ENCODE measurements around the gene MAP3K4. TPM values are rescaled to one million over a fixed set of nuclear protein-coding genes. Genes with fewer than 3 reads are reported as not detected.

MAP3K4 gene
- total RNA-seq, 1 experiment from 2014 or later, result 54.3 TPM

DNA sequence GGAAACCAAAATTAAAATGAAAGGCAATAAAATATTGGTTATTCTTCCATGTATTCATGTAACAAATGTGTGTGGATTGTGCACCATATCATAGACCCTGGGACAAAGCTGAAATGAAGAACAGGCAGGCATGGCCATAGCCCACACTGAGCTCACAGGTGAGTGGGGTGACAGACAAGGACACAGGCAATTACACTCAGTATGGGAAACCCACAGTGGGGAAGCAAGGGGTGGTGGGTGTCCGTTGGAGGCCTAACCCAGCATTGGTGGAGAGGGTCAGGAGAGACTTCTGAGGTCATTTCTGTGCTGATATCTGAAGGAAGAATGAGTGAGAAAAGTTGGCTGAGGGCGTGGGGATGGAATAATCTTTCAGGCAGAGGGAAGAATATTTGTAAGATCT, 47.6 kb upstream of the MAP3K4 start:
- no peak for DNase-seq
- Histone ChIP-seq H4K5ac (ENCODE audit: insufficient read length, low read depth, low read length) (no peak overlapping the region), H3K27me3 (ENCODE audit: insufficient read depth, low read length) (no peaks in the 10 kb centered on the region), H3K79me1 (ENCODE audit: insufficient read depth, low read depth, low read length, poor library complexity, severe bottlenecking) (no peaks in the 10 kb centered on the region), H2BK120ac (ENCODE audit: low read depth, low read length, poor library complexity, severe bottlenecking) (no peak overlapping the region), H3K9ac (ENCODE audit: extremely low read depth, insufficient read length, low read length) (no peak overlapping the region), H4K8ac (replicated peaks; ENCODE audit: insufficient read length, low read depth, low read length) (no peak overlapping the region), H3K14ac (ENCODE audit: insufficient read depth, low read length) (no peak overlapping the region), H2BK20ac (ENCODE audit: low read depth, low read length, poor library complexity, severe bottlenecking) (no peak overlapping the region), H3T11ph (ENCODE audit: low read length) (no peak overlapping the region), H2AFZ (ENCODE audit: low read length) (no peak overlapping the region), H3K4ac (ENCODE audit: low read depth, low read length) (no peak overlapping the region), H4K91ac (ENCODE audit: insufficient read length, low read depth, low read length) (no peak overlapping the region), H3K23me2 (ENCODE audit: insufficient read length, low read depth, low read length, poor library complexity, severe bottlenecking) (no peaks in the 10 kb centered on the region), H3K9me3 (ENCODE audit: control insufficient read depth, low read depth, low read length) (no peaks in the 10 kb centered on the region), H3K79me2 (ENCODE audit: insufficient read depth, low read length) (no peaks in the 10 kb centered on the region; the same call in 1 of the 2 replicates), H3K4me2 (ENCODE audit: insufficient read depth, insufficient read length, low read length) (no peak overlapping the region), H3K18ac (ENCODE audit: insufficient read length, low read depth, low read length) (no peak overlapping the region), H3K56ac (ENCODE audit: insufficient read length, low read depth, low read length) (no peak overlapping the region), H3K4me1 (ENCODE audit: insufficient read depth, low read length) (no peaks in the 10 kb centered on the region), H4K20me1 (ENCODE audit: control insufficient read depth, insufficient read depth, insufficient read length) (no peaks in the 10 kb centered on the region), H2BK12ac (ENCODE audit: insufficient read length, low read depth, low read length) (no peak overlapping the region), H2AK5ac (ENCODE audit: insufficient read length, low read length) (no peak overlapping the region), H2BK15ac (ENCODE audit: low read depth, low read length) (no peak overlapping the region), H3K23ac (ENCODE audit: insufficient read length, low read depth, low read length) (no peak overlapping the region), H3K27ac (ENCODE audit: insufficient read length, low read depth, low read length) (no peak overlapping the region), H2BK5ac (ENCODE audit: insufficient read length, low read length) (no peak overlapping the region)
- H3K9me3 Mint-ChIP-seq, result no peaks in the 10 kb centered on the region
- no peak overlapping the region for H3K4me3 Mint-ChIP-seq
- no peaks in the 10 kb centered on the region for H3K36me3 Mint-ChIP-seq (ENCODE audit: insufficient read depth in 1 of 3, low read depth in 3 of 3)
- TF ChIP-seq, protein P1, sequence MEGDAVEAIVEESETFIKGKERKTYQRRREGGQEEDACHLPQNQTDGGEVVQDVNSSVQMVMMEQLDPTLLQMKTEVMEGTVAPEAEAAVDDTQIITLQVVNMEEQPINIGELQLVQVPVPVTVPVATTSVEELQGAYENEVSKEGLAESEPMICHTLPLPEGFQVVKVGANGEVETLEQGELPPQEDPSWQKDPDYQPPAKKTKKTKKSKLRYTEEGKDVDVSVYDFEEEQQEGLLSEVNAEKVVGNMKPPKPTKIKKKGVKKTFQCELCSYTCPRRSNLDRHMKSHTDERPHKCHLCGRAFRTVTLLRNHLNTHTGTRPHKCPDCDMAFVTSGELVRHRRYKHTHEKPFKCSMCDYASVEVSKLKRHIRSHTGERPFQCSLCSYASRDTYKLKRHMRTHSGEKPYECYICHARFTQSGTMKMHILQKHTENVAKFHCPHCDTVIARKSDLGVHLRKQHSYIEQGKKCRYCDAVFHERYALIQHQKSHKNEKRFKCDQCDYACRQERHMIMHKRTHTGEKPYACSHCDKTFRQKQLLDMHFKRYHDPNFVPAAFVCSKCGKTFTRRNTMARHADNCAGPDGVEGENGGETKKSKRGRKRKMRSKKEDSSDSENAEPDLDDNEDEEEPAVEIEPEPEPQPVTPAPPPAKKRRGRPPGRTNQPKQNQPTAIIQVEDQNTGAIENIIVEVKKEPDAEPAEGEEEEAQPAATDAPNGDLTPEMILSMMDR (conservative IDR thresholded peaks at IDR 0.05), result no peak
- H3K4me1 Mint-ChIP-seq, result no peaks in the 10 kb centered on the region
- H3K27ac Mint-ChIP-seq, result no peak overlapping the region
- WGBS (ENCODE audit: extremely low coverage, insufficient read length, low lambda C conversion rate), result no CpG with 5 or more reads among the region's 2 CpGs
- H3K27me3 Mint-ChIP-seq (ENCODE audit: low read depth), result no peaks in the 10 kb centered on the region
